ENCODE data around the gene SLC37A2.
"Not testable (repeated sequence)": the region's sequence is repeated elsewhere in the genome, so short reads cannot be mapped to it uniquely, and the experiment has no call there.

Gene SLC37A2

DNA sequence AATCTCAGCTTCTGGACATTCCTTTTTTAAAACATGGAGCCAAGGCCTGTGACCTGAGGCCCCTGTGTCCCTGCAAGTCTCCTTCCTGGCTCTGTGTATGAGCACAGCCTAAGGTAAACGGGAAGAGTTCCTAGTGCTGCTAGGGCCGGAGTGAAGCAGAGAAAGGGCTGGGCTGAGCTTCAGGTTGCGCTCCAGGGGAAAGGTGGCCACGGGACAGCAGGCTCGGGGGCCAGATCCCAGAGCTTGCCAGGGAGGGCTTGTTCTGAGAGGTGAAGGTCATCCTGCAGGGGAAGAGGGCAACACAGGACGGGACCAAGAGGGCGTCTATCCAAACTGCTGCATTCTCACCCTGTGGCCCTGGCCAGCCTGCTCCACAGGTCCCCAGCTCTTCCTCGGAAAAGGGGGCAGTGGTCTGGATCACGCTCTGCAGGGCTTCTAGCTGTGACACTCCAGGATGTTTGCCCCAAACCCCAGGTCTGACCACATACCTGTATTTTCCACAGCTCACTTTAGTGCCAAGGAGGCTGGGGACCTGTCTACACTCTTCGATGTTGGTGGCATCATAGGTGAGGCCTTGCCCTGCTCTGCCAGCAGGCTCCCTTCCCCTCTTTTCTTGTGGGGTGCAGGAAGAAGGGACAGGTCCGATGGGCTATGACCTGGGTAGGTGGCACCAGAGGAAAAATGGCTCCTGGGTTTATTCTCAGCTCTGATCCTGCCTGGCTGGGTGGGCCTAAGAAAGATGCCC lies 20.4 kb downstream of the SLC37A2 start:
- in situ Hi-C loops (cut with MboI; ENCODE audit: low sequenced_read_pairs): no loop called here

DNA sequence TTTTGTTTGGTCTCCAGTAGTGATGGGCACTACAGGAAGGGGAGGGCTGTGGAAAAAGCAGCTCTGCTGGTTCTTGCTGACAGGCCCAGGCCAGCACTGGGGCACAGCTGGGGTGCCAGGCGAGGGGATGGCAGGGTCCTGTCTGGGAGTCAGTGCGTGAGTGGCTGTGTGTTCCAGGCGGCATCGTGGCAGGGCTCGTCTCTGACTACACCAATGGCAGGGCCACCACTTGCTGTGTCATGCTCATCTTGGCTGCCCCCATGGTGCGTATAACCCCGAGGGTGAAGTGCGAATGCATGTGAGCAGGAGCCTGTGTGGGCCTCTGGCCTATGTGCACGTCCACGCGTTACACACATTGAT lies 20.9 kb downstream of the SLC37A2 start:
- in situ Hi-C loops (cut with MboI; ENCODE audit: low sequenced_read_pairs): no loop called here

DNA sequence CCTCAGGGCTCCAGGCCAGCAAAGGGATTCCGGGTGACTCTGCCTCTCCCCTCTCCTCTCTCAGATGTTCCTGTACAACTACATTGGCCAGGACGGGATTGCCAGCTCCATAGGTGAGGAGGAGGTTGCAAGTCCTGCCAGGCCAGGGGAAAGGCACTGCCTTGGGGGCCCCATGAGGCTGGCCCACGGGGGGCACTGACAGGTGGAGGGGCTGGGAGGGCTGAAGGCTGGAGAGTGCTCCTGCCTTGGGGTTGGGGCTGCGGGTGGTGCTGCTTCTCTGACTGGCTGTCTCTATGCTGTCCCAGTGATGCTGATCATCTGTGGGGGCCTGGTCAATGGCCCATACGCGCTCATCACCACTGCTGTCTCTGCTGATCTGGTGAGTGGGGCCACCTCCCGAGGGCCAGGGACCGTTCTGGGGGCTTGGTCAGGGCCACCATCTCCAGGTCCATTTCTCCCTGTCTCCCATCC lies 21.7 kb downstream of the SLC37A2 start:
- in situ Hi-C loops (cut with MboI; ENCODE audit: low sequenced_read_pairs): no loop called here

DNA sequence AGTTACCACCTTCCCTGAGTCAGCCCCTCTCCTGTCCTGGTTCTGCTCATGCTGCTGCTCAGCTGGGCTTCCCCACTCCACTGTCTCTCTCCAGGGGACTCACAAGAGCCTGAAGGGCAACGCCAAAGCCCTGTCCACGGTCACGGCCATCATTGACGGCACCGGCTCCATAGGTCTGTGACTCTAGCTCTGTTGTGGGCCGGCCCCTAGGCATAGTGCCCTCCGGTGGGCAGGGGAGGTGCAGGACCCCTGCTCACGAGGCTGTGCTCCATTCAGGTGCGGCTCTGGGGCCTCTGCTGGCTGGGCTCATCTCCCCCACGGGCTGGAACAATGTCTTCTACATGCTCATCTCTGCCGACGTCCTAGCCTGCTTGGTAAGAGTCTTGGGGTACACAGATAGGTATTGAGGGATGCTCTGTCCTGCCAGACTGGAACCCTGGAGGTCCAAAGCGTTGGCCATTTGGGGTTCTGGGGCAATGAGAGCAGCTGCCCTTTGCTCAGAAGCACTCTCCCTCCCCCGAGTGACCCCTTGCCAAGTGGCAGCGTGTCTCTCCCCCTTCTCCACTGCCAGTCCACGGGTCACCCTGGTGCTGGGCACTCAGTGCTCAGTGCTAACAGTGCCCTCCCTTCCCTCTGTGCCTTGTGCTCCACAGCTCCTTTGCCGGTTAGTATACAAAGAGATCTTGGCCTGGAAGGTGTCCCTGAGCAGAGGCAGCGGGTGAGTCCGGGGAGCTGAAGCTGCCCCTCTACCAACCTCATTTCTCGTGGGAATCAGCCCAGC lies 22.4 kb downstream of the SLC37A2 start:
- in situ Hi-C loops (cut with MboI; ENCODE audit: low sequenced_read_pairs): no loop called here

DNA sequence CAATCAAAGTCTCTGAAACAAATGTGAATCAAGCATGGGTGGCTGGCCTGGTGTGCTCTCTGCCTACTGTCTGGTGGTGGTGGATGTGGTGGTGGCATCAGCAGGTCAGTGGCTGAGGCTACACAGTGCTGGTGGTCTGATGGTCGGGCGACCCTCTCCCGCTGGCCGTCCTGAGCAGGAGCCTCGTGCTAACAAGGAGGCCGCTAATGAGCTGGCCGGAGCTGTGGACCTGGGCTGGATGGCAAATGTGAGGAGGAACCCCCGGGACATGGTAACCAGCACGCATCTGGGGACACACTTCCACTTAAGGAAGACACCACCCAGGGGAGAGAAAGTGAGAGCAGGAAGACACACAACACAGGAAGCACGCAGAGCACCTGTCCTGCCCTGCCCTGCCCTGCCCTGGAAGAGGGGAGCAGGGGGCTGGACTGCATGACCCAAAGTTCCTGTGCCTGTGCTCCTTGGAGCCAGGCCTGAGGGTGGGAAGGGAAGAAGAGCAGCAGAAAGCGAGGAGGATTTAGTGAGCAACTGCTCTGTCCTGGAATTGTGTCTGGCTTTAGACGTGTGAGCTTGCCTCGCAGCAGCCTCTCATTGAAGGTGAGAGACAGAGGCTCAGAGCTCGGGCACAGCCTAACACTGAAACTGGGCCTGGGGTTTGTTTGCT lies 23.7 kb downstream of the SLC37A2 start:
- in situ Hi-C loops (cut with MboI; ENCODE audit: low sequenced_read_pairs): no loop called here

DNA sequence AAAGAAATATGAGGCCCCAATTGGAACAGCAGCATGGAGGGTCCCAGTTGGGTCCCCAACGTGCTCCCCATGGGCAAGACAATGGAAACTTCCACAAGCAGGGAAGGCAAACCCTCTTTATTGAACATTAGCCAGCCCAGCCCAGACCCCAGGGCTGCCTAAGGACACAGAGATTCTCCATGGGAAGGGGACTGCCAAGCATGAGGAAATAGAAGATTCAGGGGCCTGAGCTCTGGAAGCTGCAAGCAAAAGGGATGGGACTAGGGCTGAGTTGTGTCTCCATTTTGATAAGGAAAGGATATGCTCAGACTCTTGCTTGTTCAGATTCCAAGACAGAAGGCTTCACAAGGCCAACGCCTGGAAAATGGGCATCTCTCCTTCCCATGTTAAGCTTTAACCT lies 25.0 kb downstream of the SLC37A2 start:
- in situ Hi-C loops (cut with MboI; ENCODE audit: low sequenced_read_pairs): no loop called here

DNA sequence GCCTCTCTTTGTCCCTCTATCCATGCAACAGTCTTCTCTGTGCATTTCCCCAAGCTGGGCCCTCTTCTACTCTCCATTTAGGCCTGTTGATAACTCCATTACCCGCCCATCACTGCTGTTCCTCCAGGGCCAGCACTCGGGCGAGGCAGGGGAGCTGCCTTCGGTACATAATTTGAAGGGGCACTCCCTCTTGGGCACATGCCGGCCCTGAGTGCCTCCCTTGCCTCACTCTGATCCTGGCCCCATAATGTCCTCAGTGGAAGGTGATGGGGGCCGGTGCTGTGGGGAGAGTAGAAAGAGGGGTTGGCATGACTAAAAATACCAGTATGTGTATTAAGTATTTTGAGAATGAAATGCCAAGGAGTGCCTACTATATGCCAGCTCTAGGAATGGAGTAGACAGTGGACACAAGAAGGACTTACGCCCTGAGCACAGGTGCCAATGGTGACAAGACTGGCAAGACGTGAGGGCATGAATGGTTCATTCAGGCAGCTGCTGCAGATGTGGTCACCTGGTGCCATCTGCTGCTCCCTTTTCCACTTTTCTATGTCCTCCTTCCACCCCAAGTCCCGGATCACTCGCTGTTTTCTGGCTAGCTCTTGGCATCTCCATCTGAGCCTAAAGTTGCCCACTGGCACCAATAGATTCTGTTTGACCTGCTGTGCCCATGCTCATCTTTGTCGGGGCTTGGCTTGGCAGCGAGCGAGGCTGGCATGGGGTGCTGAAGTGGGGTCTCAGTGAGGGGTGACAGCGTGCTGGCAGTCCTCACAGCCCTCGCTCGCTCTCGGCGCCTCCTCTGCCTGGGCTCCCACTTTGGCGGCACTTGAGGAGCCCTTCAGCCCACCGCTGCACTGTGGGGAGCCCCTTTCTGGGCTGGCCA lies 25.7 kb downstream of the SLC37A2 start:
- in situ Hi-C loops (cut with MboI; ENCODE audit: low sequenced_read_pairs): no loop called here

DNA sequence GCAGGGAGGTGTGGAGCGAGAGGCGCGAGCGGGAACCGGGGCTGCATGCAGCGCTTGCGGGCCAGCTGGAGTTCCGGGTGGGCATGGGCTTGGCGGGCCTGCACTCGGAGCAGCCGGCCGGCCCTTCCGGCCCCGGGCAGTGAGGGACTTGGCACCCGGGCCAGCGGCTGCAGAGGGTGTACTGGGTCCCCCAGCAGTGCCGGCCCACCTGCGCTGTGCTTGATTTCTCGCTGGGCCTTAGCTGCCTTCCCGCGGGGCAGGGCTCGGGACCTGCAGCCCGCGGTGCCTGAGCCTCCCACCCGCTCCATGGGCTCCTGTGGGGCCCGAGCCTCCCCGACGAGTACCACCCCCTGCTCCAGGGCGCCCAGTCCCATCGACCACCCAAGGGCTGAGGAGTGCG lies 26.4 kb downstream of the SLC37A2 start:
- in situ Hi-C loops (cut with MboI; ENCODE audit: low sequenced_read_pairs): not testable (repeated sequence)

DNA sequence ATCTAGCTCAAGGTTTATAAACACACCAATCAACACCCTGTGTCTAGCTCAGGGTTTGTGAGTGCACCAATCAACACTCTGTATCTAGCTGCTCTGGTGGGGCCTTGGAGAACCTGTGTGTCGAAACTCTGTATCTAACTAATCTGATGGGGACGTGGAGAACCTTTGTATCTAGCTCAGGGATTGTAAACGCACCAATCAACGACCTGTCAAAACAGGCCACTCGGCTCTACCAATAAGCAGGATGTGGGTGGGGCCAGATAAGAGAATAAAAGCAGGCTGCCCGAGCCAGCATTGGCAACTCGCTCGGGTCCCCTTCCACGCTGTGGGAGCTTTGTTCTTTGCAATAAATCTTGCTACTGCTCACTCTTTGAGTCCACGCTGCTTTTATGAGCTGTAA lies 27.0 kb downstream of the SLC37A2 start:
- in situ Hi-C loops (cut with MboI; ENCODE audit: low sequenced_read_pairs): not testable (repeated sequence)

DNA sequence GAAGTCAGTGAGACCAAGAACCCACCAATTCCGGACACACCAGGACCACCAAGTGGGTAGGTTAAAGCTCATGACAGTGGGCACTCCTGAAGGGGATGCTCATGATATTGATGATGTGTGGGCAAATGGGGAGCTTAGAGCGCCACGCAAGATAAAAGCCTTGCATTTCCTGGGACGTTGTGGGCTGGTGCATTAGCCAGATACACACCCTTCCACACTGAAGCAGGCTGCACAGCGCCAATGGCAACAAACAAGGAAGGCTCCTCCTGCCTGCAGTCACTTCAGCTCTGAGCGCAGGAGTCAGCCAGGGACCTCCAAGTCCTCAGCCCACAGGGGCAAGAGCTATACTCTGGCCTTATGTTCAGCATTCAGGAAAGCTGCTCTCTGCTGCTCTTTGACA lies 27.7 kb downstream of the SLC37A2 start:
- in situ Hi-C loops (cut with MboI; ENCODE audit: low sequenced_read_pairs): no loop called here

DNA sequence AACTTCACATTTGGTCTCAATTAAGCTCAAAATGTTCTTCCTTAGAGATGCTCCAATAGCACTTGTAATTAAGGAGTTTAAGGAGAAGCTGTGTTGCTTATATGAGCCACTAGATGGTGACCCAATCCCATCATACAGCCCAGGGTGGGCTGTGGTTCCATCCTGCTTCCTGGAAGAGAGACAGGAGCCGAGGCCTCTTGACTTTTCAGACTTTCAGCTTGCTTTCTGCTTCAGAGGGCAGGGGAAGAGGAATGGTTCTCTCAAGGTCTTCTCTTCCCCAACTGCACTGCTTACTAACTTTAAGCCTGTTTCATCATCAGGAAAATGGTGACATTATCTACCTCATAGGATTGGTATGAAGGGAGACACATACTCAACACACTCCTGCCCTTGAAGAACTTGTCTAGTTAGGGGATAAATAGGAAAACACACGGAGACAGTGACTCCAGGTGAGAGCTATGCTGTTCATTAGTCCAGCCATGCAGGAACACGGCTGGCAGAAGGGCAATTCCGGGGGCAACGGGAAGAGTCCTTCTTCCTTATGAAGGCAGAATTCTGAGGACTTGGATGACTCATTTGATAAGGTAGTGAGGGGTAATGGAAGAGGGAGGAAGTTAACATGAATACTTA lies 28.3 kb downstream of the SLC37A2 start:
- in situ Hi-C loops (cut with MboI; ENCODE audit: low sequenced_read_pairs): no loop called here

DNA sequence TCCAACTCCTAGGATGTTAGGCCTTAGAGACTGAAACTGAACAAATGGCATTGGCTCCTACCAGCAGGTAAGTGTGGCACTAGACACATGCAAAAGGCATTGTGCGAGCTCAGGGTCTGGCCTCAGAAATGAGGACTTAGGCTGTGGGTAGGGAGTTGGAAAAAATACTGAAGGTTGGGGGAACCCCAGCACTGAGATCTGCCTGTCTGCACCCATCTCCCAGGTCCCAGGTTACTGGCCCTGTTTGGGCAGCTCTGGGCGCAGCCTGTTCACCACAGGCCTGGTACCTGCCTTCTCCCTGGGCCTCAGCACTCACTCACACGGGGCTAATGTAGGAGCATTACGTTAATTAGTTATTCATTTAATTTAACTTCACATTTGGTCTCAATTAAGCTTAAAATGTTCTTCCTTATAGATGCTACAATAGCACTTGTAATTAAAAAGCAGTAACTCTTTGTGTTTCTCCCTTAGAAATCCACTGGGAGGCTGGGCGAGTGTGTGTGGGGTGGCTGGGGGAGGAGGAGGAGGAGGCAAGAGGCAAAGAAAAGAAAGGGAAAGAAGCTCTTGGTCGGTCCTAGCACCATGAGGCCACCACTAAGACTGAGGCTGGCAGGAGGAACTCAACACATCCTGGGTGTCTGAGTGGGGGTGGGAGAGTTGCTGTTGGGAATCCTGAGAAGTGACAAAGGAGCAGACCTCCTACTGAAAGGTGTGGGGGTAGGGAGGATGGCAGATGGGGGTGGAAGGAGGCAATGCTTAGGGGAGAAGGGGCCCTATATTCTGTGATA lies 29.0 kb downstream of the SLC37A2 start:
- in situ Hi-C loops (cut with MboI; ENCODE audit: low sequenced_read_pairs): no loop called here

DNA sequence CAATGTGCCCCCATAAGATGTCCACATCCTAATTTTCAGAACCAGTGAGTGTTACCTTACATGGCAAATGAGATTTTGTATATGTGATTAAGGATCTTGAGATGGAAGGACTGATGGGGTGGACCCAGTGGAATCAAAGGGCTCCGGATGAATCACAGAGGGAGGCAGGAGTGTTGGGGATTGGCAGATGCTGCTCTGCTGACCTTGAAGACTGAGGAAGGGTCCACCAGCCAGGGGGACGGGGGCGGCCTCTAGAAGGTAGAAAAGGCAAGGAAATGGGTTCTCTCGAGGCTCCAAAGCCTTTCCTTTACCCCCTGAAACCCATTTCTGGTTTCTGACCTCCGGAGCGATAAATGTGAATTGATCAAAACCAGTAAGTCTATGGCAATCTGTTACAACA lies 29.6 kb downstream of the SLC37A2 start:
- in situ Hi-C loops (cut with MboI; ENCODE audit: low sequenced_read_pairs): no loop called here

DNA sequence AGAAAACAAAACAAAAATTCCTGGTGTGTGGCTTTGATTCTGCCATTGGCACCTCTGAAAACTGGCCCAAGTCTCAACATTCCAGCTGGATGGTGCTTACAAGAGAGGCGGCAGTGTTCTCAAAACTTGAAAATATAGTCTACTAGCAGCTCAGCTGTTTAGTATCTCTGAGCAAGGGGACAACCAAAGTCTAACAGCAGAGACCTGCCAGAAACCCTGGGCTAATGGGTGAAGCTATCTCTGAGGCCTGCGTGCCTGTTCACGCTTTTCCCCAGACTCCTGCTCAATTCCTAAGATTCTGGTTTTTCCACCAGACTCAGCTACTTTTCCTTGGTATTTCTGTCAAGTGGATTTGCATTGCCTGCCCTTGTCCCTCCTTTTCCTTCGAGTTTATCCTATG lies 30.4 kb downstream of the SLC37A2 start:
- in situ Hi-C loops (cut with MboI; ENCODE audit: low sequenced_read_pairs): no loop called here

DNA sequence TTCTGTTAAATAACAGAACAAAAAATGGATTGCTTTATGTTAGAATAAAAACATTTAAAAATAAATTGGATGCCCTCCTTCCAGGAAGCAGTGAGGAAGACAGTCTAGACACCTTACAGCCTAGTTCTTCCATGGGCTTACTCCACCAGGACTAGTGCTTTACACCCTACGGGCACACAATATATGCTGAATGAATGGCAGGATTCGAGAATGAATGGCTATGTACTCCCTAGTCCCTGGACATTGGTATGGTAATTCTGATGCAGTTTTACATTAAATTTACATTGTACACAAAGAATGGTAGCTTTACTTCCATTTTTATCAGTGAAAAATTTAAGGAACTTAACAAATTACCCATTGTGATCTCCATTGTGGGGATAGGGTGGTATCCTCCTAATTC lies 31.6 kb downstream of the SLC37A2 start:
- in situ Hi-C loops (cut with MboI; ENCODE audit: low sequenced_read_pairs): no loop called here

DNA sequence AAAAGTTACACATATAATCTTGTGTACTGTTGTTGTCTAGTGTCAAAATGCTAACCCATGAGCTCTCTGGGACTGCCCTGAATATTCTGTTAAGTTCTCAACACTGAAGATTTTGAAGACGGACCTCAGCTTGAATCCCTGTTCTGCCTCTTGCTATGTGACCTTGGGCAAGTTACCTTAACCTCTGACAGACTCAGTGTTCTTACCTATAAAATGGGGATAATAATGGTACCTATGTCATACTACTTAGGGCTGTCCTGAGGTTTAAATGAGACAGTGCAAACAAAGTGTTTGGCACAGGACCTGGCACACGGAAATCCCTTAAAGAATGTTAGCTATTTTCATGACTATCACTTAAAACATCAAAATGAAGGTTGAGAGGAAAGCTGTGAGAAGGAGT lies 37.0 kb downstream of the SLC37A2 start:
- in situ Hi-C loops (cut with MboI; ENCODE audit: low sequenced_read_pairs): no loop called here

DNA sequence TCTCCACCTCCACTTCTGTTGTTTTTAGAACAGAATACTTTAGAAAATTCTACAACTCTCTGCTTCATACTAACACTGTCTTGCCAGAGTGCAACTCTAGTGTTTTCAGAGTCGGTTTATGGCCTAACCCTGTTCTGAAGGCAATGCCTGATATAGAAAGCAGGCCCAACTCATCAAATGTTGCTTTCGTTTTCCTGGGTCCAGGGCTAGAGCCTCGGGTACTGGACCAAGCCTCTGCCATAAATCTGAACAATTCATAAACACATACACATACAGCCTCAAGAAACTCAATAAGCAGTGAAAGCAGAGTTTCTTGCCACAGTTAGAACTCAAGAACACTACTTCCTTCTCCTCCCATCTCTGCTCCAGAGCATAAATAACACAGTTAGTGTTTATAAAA lies 38.5 kb downstream of the SLC37A2 start:
- in situ Hi-C loops (cut with MboI; ENCODE audit: low sequenced_read_pairs): no loop called here

DNA sequence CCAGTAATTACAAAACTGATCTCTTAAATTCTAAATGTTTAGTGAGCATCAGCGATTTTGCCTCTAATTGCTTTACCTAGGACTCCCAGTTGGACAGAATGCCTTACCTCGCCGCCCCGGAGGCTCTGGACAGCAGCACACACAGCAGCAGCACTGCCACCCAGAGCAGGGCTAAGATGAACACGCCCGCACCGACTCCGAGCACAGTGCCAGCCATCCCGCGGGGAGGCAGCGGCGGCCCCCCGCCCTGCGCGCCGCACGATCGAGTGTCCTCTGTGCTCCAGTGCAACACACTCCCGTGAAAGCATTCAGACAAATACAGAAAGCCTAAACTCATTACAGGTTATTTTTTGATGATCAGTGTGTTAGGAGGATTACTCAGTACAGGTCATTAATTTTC lies 38.9 kb downstream of the SLC37A2 start:
- in situ Hi-C loops (cut with MboI; ENCODE audit: low sequenced_read_pairs): no loop called here

DNA sequence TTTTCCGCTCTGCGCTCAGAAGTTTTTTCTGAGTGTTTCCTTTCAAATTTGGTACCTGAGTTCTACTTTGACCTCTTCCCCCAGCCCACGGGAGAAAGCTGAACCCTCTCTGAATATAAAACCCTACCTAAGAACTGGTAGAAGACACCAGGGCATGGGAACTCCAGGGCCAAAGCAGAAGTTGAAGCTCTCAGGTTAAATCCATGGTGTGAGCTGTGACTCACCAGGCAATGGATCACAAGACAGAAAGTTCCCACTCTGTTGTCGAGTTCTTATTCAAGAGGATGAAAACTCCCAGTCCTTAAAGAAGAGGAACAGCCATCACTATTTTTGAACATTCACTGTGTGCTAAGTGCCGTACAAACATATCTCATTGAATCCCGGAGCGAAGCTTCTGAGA lies 39.4 kb downstream of the SLC37A2 start:
- in situ Hi-C loops (cut with MboI; ENCODE audit: low sequenced_read_pairs): no loop called here

DNA sequence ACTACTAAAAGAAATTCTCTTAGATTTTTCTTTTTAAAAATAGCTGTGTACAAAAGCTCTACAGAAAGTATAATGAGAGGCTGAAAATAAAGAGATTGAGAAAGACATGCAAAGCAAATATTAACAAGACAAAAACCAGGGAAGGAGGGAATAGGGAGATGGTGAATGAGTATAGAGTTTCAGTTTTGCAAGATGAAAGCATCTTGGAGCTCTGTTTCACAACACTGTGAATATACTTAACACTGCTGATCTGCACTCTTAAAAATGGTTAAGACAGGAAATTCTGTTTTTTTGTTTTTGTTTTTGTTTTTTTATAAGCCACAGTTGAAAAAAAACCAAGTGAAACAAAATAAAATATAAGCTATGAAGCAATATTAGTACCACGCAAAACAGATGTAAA lies 42.8 kb downstream of the SLC37A2 start:
- in situ Hi-C loops (cut with MboI; ENCODE audit: low sequenced_read_pairs): no loop called here

Data from HL-60/S4 treated with phorbol 12-myristate 13-acetate at 8.2 ng/mL for 4 days and 3 days (cell line).